K562 (cell line): ENCODE results near the gene SMPDL3B.

Experiments used
- CBX5 ChIP-seq: IDR thresholded peaks from 2 replicates; pipeline ENCODE4 v1.6.1; 2014; ENCODE audit warnings: low read depth, borderline replicate concordance
- DPF2 ChIP-seq: fragments of 450-650 bp; IDR thresholded peaks from 2 replicates; pipeline ENCODE4 v1.6.1; 2016
- EP300 ChIP-seq: IDR thresholded peaks from 2 replicates; pipeline ENCODE4 v1.6.1; 2012; ENCODE audit warnings: low read length, improper control_type of control experiment
- EZH2 ChIP-seq: IDR thresholded peaks from 2 replicates; pipeline ENCODE4 v1.6.1; 2012; ENCODE audit warnings: low read depth, mild to moderate bottlenecking, inconsistent platforms, low read length, borderline replicate concordance
- HIVEP1 ChIP-seq: fragments of 250-450 bp; sonication (Bioruptor Pico); IDR thresholded peaks from 2 replicates; pipeline ENCODE4 v1.4.0; 2020; ENCODE audit warnings: mild to moderate bottlenecking
- MAZ ChIP-seq, 2 experiments: fragments of 450-650 bp in 1 of 2; sonication (generic) in 1 of 2; formaldehyde crosslinking; IDR thresholded peaks in 1 of 2; conservative IDR thresholded peaks in 1 of 2; 2 replicates each; pipeline versions ENCODE4 v1.4.0 to v1.5.0; 2020; ENCODE audit warnings: mild to moderate bottlenecking in 1 of 2, missing genetic modification reagents in 1 of 2
- MCM3 ChIP-seq: fragments of 450-650 bp; IDR thresholded peaks from 2 replicates; pipeline ENCODE4 v1.6.1; 2016
- NFIC ChIP-seq: fragments of 450-650 bp; IDR thresholded peaks from 2 replicates; pipeline ENCODE4 v1.6.1; 2017; ENCODE audit warnings: mild to moderate bottlenecking, inconsistent platforms
- SP1 ChIP-seq: sonication (generic); formaldehyde crosslinking; IDR thresholded peaks from 2 replicates; pipeline ENCODE4 v1.8.1; 2022; ENCODE audit warnings: mild to moderate bottlenecking, missing genetic modification reagents
- ZBTB8A ChIP-seq: fragments of 450-650 bp; IDR thresholded peaks from 2 replicates; pipeline ENCODE4 v1.6.1; 2018; ENCODE audit warnings: mild to moderate bottlenecking, moderate library complexity; ENCODE audit not compliant: partially characterized antibody
- TF ChIP-seq, protein P1 (sequence below), 2 experiments: fragments of 450-650 bp; formaldehyde crosslinking in 1 of 2; IDR thresholded peaks; 2 replicates each; pipeline versions ENCODE4 v1.4.0 to v1.6.1; 2014 to 2020; ENCODE audit warnings: mild to moderate bottlenecking in 2 of 2, borderline replicate concordance in 1 of 2, low read depth in 1 of 2
- TF ChIP-seq, protein P2 (sequence below): sonication (generic); formaldehyde crosslinking; IDR thresholded peaks from 2 replicates; pipeline ENCODE4 v1.9.0; 2022; ENCODE audit warnings: mild to moderate bottlenecking, missing genetic modification reagents
- TF ChIP-seq, protein P3 (sequence below): fragments of 450-650 bp; IDR thresholded peaks from 2 replicates; pipeline ENCODE4 v1.6.1; 2016; ENCODE audit warnings: low read depth, mild to moderate bottlenecking, moderate library complexity
- TF ChIP-seq, protein P4 (sequence below): fragments of 200-800 bp; sonication (Bioruptor generic); IDR thresholded peaks from 2 replicates; pipeline ENCODE4 v1.6.1; 2016; ENCODE audit warnings: missing genetic modification characterization, missing compliant biosample characterization

DNA sequence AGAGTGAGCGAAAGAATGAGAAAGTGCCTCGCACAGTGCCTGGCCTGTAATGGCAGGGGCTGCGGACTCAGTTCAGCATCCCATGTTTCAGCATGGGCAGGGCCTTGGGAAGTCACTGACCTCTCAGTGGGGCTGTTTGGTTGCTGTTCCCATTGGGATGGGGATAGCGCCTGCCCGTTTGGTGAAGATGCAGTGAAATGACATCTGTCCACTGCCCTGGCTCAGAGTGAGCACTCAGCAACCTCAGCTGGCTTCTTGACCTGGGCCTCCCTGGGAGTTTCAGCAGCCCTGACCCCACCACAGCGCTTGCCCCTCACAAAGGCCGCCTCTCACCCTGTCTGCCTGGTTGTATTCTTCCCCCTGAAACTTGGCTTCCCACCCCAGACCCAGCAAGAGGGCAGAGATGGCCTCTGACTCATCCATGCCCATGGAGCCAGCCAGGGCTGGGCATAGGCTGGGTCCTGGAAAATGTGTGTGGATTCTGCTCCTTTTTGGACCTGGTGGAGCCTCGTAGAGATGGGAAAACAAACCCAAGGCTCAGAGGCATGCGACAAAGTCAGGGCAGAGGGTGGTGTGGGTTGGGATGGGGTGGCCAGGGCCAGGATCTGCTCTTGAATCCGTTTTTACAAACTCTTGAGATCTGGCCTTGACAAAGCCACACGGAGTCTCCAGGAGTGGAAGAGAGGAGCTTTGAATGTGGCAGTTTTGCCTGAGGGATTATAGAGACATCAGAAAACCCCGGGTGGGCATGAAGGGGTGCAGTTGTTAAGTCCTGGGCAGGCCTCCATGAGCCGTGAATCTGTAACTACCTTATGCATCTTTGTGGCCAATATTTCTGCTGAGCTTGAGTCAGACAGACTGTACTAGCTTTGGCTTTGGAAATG is 26.2 kb downstream of the SMPDL3B start:
- TF ChIP-seq MAZ (CRISPR knock-in tag; conservative IDR thresholded peaks at IDR 0.05 in 1 of 2, IDR thresholded peaks at IDR 0.05 in 1 of 2) (no peak), ZBTB8A (no peak), HIVEP1 (CRISPR knock-in tag) (no peak), SP1 (CRISPR knock-in tag) (no peak), DPF2 (no peak), CBX5 (no peak), EZH2 (no peak), NFIC (no peak), EP300 (no peak), MCM3 (no peak)
- TF ChIP-seq, protein P1, sequence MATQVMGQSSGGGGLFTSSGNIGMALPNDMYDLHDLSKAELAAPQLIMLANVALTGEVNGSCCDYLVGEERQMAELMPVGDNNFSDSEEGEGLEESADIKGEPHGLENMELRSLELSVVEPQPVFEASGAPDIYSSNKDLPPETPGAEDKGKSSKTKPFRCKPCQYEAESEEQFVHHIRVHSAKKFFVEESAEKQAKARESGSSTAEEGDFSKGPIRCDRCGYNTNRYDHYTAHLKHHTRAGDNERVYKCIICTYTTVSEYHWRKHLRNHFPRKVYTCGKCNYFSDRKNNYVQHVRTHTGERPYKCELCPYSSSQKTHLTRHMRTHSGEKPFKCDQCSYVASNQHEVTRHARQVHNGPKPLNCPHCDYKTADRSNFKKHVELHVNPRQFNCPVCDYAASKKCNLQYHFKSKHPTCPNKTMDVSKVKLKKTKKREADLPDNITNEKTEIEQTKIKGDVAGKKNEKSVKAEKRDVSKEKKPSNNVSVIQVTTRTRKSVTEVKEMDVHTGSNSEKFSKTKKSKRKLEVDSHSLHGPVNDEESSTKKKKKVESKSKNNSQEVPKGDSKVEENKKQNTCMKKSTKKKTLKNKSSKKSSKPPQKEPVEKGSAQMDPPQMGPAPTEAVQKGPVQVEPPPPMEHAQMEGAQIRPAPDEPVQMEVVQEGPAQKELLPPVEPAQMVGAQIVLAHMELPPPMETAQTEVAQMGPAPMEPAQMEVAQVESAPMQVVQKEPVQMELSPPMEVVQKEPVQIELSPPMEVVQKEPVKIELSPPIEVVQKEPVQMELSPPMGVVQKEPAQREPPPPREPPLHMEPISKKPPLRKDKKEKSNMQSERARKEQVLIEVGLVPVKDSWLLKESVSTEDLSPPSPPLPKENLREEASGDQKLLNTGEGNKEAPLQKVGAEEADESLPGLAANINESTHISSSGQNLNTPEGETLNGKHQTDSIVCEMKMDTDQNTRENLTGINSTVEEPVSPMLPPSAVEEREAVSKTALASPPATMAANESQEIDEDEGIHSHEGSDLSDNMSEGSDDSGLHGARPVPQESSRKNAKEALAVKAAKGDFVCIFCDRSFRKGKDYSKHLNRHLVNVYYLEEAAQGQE (IDR thresholded peaks at IDR 0.05; ENCODE audit: borderline replicate concordance) = no peak
- TF ChIP-seq, protein P1 (CRISPR knock-in tag; IDR thresholded peaks at IDR 0.05; ENCODE audit: low read depth) = no peak
- TF ChIP-seq, protein P2, sequence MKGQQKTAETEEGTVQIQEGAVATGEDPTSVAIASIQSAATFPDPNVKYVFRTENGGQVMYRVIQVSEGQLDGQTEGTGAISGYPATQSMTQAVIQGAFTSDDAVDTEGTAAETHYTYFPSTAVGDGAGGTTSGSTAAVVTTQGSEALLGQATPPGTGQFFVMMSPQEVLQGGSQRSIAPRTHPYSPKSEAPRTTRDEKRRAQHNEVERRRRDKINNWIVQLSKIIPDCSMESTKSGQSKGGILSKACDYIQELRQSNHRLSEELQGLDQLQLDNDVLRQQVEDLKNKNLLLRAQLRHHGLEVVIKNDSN = no peak
- TF ChIP-seq, protein P3, sequence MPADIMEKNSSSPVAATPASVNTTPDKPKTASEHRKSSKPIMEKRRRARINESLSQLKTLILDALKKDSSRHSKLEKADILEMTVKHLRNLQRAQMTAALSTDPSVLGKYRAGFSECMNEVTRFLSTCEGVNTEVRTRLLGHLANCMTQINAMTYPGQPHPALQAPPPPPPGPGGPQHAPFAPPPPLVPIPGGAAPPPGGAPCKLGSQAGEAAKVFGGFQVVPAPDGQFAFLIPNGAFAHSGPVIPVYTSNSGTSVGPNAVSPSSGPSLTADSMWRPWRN = no peak
- TF ChIP-seq, protein P4, sequence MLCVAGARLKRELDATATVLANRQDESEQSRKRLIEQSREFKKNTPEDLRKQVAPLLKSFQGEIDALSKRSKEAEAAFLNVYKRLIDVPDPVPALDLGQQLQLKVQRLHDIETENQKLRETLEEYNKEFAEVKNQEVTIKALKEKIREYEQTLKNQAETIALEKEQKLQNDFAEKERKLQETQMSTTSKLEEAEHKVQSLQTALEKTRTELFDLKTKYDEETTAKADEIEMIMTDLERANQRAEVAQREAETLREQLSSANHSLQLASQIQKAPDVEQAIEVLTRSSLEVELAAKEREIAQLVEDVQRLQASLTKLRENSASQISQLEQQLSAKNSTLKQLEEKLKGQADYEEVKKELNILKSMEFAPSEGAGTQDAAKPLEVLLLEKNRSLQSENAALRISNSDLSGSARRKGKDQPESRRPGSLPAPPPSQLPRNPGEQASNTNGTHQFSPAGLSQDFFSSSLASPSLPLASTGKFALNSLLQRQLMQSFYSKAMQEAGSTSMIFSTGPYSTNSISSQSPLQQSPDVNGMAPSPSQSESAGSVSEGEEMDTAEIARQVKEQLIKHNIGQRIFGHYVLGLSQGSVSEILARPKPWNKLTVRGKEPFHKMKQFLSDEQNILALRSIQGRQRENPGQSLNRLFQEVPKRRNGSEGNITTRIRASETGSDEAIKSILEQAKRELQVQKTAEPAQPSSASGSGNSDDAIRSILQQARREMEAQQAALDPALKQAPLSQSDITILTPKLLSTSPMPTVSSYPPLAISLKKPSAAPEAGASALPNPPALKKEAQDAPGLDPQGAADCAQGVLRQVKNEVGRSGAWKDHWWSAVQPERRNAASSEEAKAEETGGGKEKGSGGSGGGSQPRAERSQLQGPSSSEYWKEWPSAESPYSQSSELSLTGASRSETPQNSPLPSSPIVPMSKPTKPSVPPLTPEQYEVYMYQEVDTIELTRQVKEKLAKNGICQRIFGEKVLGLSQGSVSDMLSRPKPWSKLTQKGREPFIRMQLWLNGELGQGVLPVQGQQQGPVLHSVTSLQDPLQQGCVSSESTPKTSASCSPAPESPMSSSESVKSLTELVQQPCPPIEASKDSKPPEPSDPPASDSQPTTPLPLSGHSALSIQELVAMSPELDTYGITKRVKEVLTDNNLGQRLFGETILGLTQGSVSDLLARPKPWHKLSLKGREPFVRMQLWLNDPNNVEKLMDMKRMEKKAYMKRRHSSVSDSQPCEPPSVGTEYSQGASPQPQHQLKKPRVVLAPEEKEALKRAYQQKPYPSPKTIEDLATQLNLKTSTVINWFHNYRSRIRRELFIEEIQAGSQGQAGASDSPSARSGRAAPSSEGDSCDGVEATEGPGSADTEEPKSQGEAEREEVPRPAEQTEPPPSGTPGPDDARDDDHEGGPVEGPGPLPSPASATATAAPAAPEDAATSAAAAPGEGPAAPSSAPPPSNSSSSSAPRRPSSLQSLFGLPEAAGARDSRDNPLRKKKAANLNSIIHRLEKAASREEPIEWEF (CRISPR knock-in tag) = no peak
